GM12878 (cell line): ENCODE results near the gene DNAAF5. TPM values are rescaled to one million over a fixed set of nuclear protein-coding genes. Genes with fewer than 3 reads are reported as not detected.

ENCODE experiments used
- ATAC-seq: fragments of 200-7000 bp; cut with Tn5 transposase; 3 replicates; pipeline ENCODE4 v1.9.1; 2020; ENCODE audit warnings: mild to moderate bottlenecking, moderate library complexity
- BruUV-seq: library from RNA; stranded (reverse); fragments of 400-500 nt; replicated peaks from 2 replicates; lab custom pipeline; 2021; lab: Mats Ljungman, UMichigan
- CTCF ChIA-PET: fragments of 300-600 bp; sonication (Branson Sonifier 250); formaldehyde crosslinking; extraction: SDS; loops from one replicate; lab custom pipeline; 2021; ENCODE audit warnings: inconsistent platforms; lab: Yijun Ruan, JAX
- POLR2A ChIA-PET: fragments of 350-600 bp; formaldehyde crosslinking; extraction: SDS; loops from one replicate; lab custom pipeline; 2021; ENCODE audit warnings: inconsistent platforms; lab: Charles Lee
- RAD21 ChIA-PET: fragments of 300-600 bp; sonication (Branson Sonifier 250); formaldehyde crosslinking; loops from one replicate; lab custom pipeline; 2023; ENCODE audit warnings: antibody characterized with exemption; ENCODE audit not compliant: unreplicated experiment; lab: Charles Lee
- SMC1A ChIA-PET: fragments of 300-600 bp; sonication (Branson Sonifier 250); formaldehyde crosslinking; loops from one replicate; lab custom pipeline; 2023; ENCODE audit not compliant: unreplicated experiment, uncharacterized antibody; lab: Charles Lee
- DNase-seq: peaks from one replicate; pipeline ENCODE4 v3.0.0-alpha.2; 2011; ENCODE audit warnings: low read depth, low spot score
- FAIRE-seq: peaks from 3 replicates; lab custom pipeline; 2011; peaks lifted over from hg19 to GRCh38; lab: Jason Lieb, UNC
- H2AFZ ChIP-seq: 2 replicates; pipeline ENCODE4 v1.6.0; 2011; ENCODE audit warnings: low read depth, low read length, control low read depth; ENCODE audit not compliant: control insufficient read depth
- H3K27ac ChIP-seq: 2 replicates; pipeline ENCODE4 v1.5.1; 2011; ENCODE audit warnings: control low read depth; ENCODE audit not compliant: control insufficient read depth, insufficient read depth
- H3K27me3 ChIP-seq, 2 experiments: replicated peaks in 1 of 2; 2 replicates each; pipeline versions ENCODE4 v1.6.0 to v1.6.1; 2011; ENCODE audit warnings: low read length in 1 of 2; ENCODE audit not compliant: control insufficient read depth in 2 of 2, insufficient read depth in 2 of 2
- H3K36me3 ChIP-seq, 2 experiments: 2 replicates each; pipeline ENCODE4 v1.5.1; 2011; ENCODE audit warnings: low read length in 1 of 2; ENCODE audit not compliant: control insufficient read depth in 2 of 2, insufficient read depth in 2 of 2
- H3K4me1 ChIP-seq: 2 replicates; pipeline ENCODE4 v1.6.1; 2011; ENCODE audit warnings: mild to moderate bottlenecking, low read length, moderate library complexity, mixed read lengths; ENCODE audit not compliant: control insufficient read depth, insufficient read depth
- H3K4me2 ChIP-seq: 2 replicates; pipeline ENCODE4 v1.6.0; 2011; ENCODE audit warnings: control low read depth; ENCODE audit not compliant: control insufficient read depth, insufficient read depth
- H3K4me3 ChIP-seq: fragments of 200-600 bp; sonication (generic); 2 replicates; pipeline ENCODE4 v1.5.1; 2016
- H3K79me2 ChIP-seq: 2 replicates; pipeline ENCODE4 v1.6.0; 2011; ENCODE audit warnings: low read length; ENCODE audit not compliant: control insufficient read depth, insufficient read depth
- H3K9ac ChIP-seq: 2 replicates; pipeline ENCODE4 v1.8.0; 2011; ENCODE audit warnings: low read length, control low read depth, mixed read lengths; ENCODE audit not compliant: control insufficient read depth, insufficient read depth
- H3K9me3 ChIP-seq: replicated peaks from 3 replicates; pipeline ENCODE4 v1.5.1; 2011; ENCODE audit warnings: mild to moderate bottlenecking, low read length; ENCODE audit not compliant: control insufficient read depth, insufficient read depth
- H4K20me1 ChIP-seq: 2 replicates; pipeline ENCODE4 v1.6.0; 2011; ENCODE audit not compliant: control insufficient read depth, insufficient read depth
- DPF2 ChIP-seq: fragments of 450-650 bp; IDR thresholded peaks from 2 replicates; pipeline ENCODE4 v1.6.1; 2017; ENCODE audit warnings: mild to moderate bottlenecking
- PML ChIP-seq: IDR thresholded peaks from 2 replicates; pipeline ENCODE4 v1.6.1; 2012; ENCODE audit warnings: low read length, inconsistent platforms
- POLR2A ChIP-seq: IDR thresholded peaks from 2 replicates; pipeline ENCODE4 v1.6.1; 2011; ENCODE audit warnings: low read depth, mild to moderate bottlenecking, low read length
- RAD21 ChIP-seq: IDR thresholded peaks from 2 replicates; pipeline ENCODE4 v1.6.1; 2011; ENCODE audit warnings: mild to moderate bottlenecking, low read depth, low read length, moderate library complexity; ENCODE audit not compliant: insufficient read depth
- RUNX3 ChIP-seq: IDR thresholded peaks from 2 replicates; pipeline ENCODE4 v1.6.1; 2012; ENCODE audit warnings: low read length, inconsistent platforms
- TCF3 ChIP-seq: IDR thresholded peaks from 2 replicates; pipeline ENCODE4 v1.6.1; 2012; ENCODE audit warnings: low read depth, mild to moderate bottlenecking, low read length, borderline replicate concordance; ENCODE audit not compliant: insufficient read depth
- WGBS: methylation state at CpG from one replicate; pipeline ENCODE4 v1.1.6; 2016; ENCODE audit warnings: low lambda C conversion rate; ENCODE audit not compliant: insufficient replicate concordance, insufficient coverage; ENCODE audit errors: missing lambda C conversion rate; 5-methylcytosine and 5-hydroxymethylcytosine counted together
- in situ Hi-C: fragments of 300-500 bp; cut with MboI; formaldehyde crosslinking; loops from 9 replicates; pipeline ENCODE4 v1.14.3; 2018; ENCODE audit warnings: mixed read lengths
- intact Hi-C: fragments of 100-400 bp; cut with micrococcal nuclease; formaldehyde crosslinking; loops from one replicate; pipeline ENCODE4 v1.14.2; 2022; ENCODE audit not compliant: unreplicated experiment
- polyA plus RNA-seq, 11 experiments: library from polyadenylated mRNA; depleted of rRNA in 4 of 11; unstranded in 6 of 11; stranded (reverse) in 5 of 11; fragments of >200 nt; fragmentation: Nextera tagmentation in 4 of 11; fragmentation: Illumina TruSeq in 1 of 11; extraction: Ambion mirVana in 4 of 11; extraction: Trizol in 1 of 11; gene quantifications; 1 replicate in 1 of 11; 2 replicates in 10 of 11; pipeline versions ENCODE4 v1.2.1 to v1.2.3, GENCODE V29; 2011 to 2016; ENCODE audit warnings: inconsistent platforms in 2 of 11, missing spikeins in 2 of 11, low read depth in 1 of 11
- total RNA-seq, 4 experiments: library from RNA; depleted of rRNA in 3 of 4; stranded (reverse); fragments of >200 nt in 3 of 4; fragmentation: Illumina TruSeq in 1 of 4; extraction: Trizol in 1 of 4; gene quantifications; 2 replicates each; pipeline versions ENCODE4 v1.2.1 to v1.2.3, GENCODE V29; 2013 to 2021
- TF ChIP-seq, protein P1 (sequence below): IDR thresholded peaks from 2 replicates; pipeline ENCODE4 v1.6.1; 2011; ENCODE audit warnings: low read depth, low read length, improper control_type of control experiment, borderline replicate concordance

DNAAF5 gene
- total and polyA plus RNA-seq, 10 of the 15 experiments (the other 5 are each of a cell fraction or from before 2014, with no cell fraction given) = 1.8 to 38.3 (median 9.2) TPM

DNA sequence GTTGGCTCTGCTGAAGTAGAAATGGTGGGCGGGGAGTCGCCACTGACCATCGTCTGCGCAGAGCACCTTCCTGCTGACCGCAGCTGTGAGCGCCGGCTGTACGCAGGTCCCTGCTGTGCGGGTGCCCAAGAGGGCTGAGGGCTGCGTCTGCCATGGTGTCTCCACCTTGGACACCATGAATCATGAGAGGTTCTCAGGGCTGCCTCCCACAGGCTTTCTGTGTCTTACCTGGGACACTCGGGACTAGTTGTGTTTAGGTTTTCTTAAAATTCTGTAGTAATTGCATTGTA is 45.5 kb downstream of the DNAAF5 start:
- Histone ChIP-seq H3K4me3 (no peak overlapping the region), H3K79me2 (no peaks in the 10 kb centered on the region), H3K4me2 (no peak overlapping the region), H3K9me3 (no peaks in the 10 kb centered on the region)
- no TSS peak for BruUV-seq
- POLR2A ChIA-PET = interaction anchor here (0.7 kb wide), 1 partner anchor 40 kb away, joined by 3 read pairs; no protein-coding TSS in a partner anchor
- FAIRE-seq = no peak
- in situ Hi-C loops = no loop called here
- 93% methylated on average over 11 of the region's 11 CpGs for WGBS
- RAD21 ChIA-PET = no interaction called here
- TF ChIP-seq DPF2 (no peak), PML (no peak), TCF3 (no peak), RAD21 (no peak), RUNX3 (no peak)
- TF ChIP-seq, all 136 proteins: peak for 0
- Histone ChIP-seq H3K27ac (no peak overlapping the region), H4K20me1 (no peaks in the 10 kb centered on the region), H2AFZ (no peak overlapping the region), H3K4me1 (no peaks in the 10 kb centered on the region), H3K9ac (no peak overlapping the region), H3K36me3 (peaks cover 0 to 4% of the 10 kb centered on the region in 2 experiments; a peak in 3 of 4 replicates), H3K27me3 (no peaks in the 10 kb centered on the region)
- SMC1A ChIA-PET = interaction anchor here (0.6 kb wide), 1 partner anchor 455 kb away, joined by 4 read pairs; no protein-coding TSS in a partner anchor
- CTCF ChIA-PET = interaction anchor here (0.7 to 1.2 kb wide), 2 partner anchors 101 to 445 kb away, joined by 3 to 4 read pairs; no protein-coding TSS in a partner anchor
- intact Hi-C loops = loop anchor here (5.0 kb wide), 1 partner anchor 450 kb away; no protein-coding TSS in a partner anchor
- no peak for ATAC-seq
- no peak for DNase-seq

GRCh38 chr7:772392-772791 is 45.9 kb downstream of the DNAAF5 start:
- ChIA-PET POLR2A (no interaction called here), CTCF (interaction anchor here (0.7 to 1.4 kb wide), 3 partner anchors 101 to 451 kb away, joined by 3 to 6 read pairs (median 4); no protein-coding TSS in a partner anchor), RAD21 (interaction anchor here (1.0 kb wide), 1 partner anchor 168 kb away, joined by 3 read pairs; no protein-coding TSS in a partner anchor), SMC1A (interaction anchor here (0.6 kb wide), 1 partner anchor 455 kb away, joined by 4 read pairs; no protein-coding TSS in a partner anchor)
- Histone ChIP-seq H4K20me1 (no peaks in the 10 kb centered on the region), H3K36me3 (peaks cover 0 to 4% of the 10 kb centered on the region in 2 experiments; a peak in 3 of 4 replicates), H3K4me3 (no peak overlapping the region), H3K4me2 (no peak overlapping the region), H3K9me3 (no peaks in the 10 kb centered on the region), H3K9ac (no peak overlapping the region), H2AFZ (no peak overlapping the region), H3K4me1 (no peaks in the 10 kb centered on the region), H3K79me2 (no peaks in the 10 kb centered on the region), H3K27me3 (no peaks in the 10 kb centered on the region), H3K27ac (no peak overlapping the region)
- no peak for TF ChIP-seq POLR2A
- TF ChIP-seq, protein P1, sequence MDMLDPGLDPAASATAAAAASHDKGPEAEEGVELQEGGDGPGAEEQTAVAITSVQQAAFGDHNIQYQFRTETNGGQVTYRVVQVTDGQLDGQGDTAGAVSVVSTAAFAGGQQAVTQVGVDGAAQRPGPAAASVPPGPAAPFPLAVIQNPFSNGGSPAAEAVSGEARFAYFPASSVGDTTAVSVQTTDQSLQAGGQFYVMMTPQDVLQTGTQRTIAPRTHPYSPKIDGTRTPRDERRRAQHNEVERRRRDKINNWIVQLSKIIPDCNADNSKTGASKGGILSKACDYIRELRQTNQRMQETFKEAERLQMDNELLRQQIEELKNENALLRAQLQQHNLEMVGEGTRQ = no peak
- ATAC-seq = no peak
- no TSS peak for BruUV-seq
- in situ Hi-C loops (no loop called here), intact Hi-C loops (loop anchor here (5.0 kb wide), 1 partner anchor 450 kb away; no protein-coding TSS in a partner anchor)
- no peak for DNase-seq
- WGBS = 93% methylated on average over 13 of the region's 13 CpGs
- FAIRE-seq = no peak
